MCF 10A (cell line): ENCODE measurements around the gene TSSC4. TPM values are rescaled to one million over a fixed set of nuclear protein-coding genes. Genes with fewer than 3 reads are reported as not detected.
A peak's percentile ranks its signal among the peaks of the same experiment; 100 is the strongest.

Source experiments
- BruUV-seq: library from RNA; stranded (reverse); fragments of 400-500 nt; replicated peaks from 2 replicates; lab custom pipeline; 2021; lab: Mats Ljungman, UMichigan
- CTCF ChIA-PET: fragments of 300-600 bp; sonication (Branson Sonifier 250); formaldehyde crosslinking; extraction: SDS; loops from one replicate; lab custom pipeline; 2021; ENCODE audit warnings: antibody characterized with exemption, inconsistent platforms; lab: Yijun Ruan, JAX
- POLR2A ChIA-PET: fragments of 300-600, 350-650 bp; sonication (Branson Sonifier 250); formaldehyde crosslinking; extraction: SDS; loops from one replicate; lab custom pipeline; 2020; ENCODE audit warnings: antibody characterized with exemption, inconsistent platforms; lab: Yijun Ruan, JAX
- DNase-seq: peaks from one replicate; pipeline ENCODE4 v3.0.0-alpha.2; 2018; ENCODE audit not compliant: unreplicated experiment
- H3K27ac Mint-ChIP-seq: one replicate; pipeline ENCODE4 v1.8.0; 2022; ENCODE audit warnings: mild to moderate bottlenecking, low read depth, mixed read lengths; ENCODE audit not compliant: unreplicated experiment
- H3K27me3 Mint-ChIP-seq: one replicate; pipeline ENCODE4 v1.8.0; 2022; ENCODE audit warnings: mixed read lengths; ENCODE audit not compliant: insufficient read depth, unreplicated experiment
- H3K36me3 Mint-ChIP-seq: one replicate; pipeline ENCODE4 v1.8.0; 2022; ENCODE audit warnings: mild to moderate bottlenecking, moderate library complexity, mixed read lengths; ENCODE audit not compliant: insufficient read depth, unreplicated experiment
- H3K4me1 Mint-ChIP-seq: one replicate; pipeline ENCODE4 v1.8.0; 2022; ENCODE audit warnings: mixed read lengths; ENCODE audit not compliant: insufficient read depth, unreplicated experiment
- H3K4me3 Mint-ChIP-seq: one replicate; pipeline ENCODE4 v1.8.0; 2022; ENCODE audit warnings: mild to moderate bottlenecking, moderate library complexity, mixed read lengths; ENCODE audit not compliant: unreplicated experiment
- H3K9me3 Mint-ChIP-seq: one replicate; pipeline ENCODE4 v1.8.0; 2022; ENCODE audit warnings: mixed read lengths; ENCODE audit not compliant: unreplicated experiment
- intact Hi-C: fragments of 100-400 bp; cut with micrococcal nuclease; formaldehyde crosslinking; loops from 2 replicates; pipeline ENCODE4 v1.14.1; 2022
- total RNA-seq: library from RNA; stranded (reverse); gene quantifications from 2 replicates; pipeline ENCODE4 v1.2.3, GENCODE V29; 2022
- TF ChIP-seq, protein P1 (sequence below): fragments of 200-600 bp; IDR thresholded peaks from one replicate; pipeline ENCODE4 v1.8.0; 2022; ENCODE audit warnings: antibody characterized with exemption, mild to moderate bottlenecking; ENCODE audit not compliant: unreplicated experiment

Gene TSSC4
- total RNA-seq, 1 experiment from 2014 or later, result 70.3 TPM

DNA sequence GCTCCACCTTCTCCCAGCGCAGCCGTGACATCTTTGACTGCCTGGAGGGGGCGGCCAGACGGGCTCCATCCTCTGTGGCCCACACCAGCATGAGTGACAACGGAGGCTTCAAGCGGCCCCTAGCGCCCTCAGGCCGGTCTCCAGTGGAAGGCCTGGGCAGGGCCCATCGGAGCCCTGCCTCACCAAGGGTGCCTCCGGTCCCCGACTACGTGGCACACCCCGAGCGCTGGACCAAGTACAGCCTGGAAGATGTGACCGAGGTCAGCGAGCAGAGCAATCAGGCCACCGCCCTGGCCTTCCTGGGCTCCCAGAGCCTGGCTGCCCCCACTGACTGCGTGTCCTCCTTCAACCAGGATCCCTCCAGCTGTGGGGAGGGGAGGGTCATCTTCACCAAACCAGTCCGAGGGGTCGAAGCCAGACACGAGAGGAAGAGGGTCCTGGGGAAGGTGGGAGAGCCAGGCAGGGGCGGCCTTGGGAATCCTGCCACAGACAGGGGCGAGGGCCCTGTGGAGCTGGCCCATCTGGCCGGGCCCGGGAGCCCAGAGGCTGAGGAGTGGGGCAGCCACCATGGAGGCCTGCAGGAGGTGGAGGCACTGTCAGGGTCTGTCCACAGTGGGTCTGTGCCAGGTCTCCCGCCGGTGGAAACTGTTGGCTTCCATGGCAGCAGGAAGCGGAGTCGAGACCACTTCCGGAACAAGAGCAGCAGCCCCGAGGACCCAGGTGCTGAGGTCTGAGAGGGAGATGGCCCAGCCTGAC is 2.5 kb downstream of the TSSC4 start:
- H3K27me3 Mint-ChIP-seq, result no peaks in the 10 kb centered on the region
- CTCF ChIA-PET, result interaction anchor here (0.6 to 1.9 kb wide), 5 partner anchors 17 to 749 kb away, joined by 3 to 11 read pairs (median 5); no protein-coding TSS in a partner anchor
- intact Hi-C loops, result no loop called here
- BruUV-seq, result no TSS peak
- TF ChIP-seq, protein P1, sequence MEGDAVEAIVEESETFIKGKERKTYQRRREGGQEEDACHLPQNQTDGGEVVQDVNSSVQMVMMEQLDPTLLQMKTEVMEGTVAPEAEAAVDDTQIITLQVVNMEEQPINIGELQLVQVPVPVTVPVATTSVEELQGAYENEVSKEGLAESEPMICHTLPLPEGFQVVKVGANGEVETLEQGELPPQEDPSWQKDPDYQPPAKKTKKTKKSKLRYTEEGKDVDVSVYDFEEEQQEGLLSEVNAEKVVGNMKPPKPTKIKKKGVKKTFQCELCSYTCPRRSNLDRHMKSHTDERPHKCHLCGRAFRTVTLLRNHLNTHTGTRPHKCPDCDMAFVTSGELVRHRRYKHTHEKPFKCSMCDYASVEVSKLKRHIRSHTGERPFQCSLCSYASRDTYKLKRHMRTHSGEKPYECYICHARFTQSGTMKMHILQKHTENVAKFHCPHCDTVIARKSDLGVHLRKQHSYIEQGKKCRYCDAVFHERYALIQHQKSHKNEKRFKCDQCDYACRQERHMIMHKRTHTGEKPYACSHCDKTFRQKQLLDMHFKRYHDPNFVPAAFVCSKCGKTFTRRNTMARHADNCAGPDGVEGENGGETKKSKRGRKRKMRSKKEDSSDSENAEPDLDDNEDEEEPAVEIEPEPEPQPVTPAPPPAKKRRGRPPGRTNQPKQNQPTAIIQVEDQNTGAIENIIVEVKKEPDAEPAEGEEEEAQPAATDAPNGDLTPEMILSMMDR, result no peak
- peaks cover 21% of the 10 kb centered on the region for H3K36me3 Mint-ChIP-seq
- H3K27ac Mint-ChIP-seq, result no peak overlapping the region
- DNase-seq, result no peak
- POLR2A ChIA-PET, result no interaction called here
- H3K9me3 Mint-ChIP-seq, result no peaks in the 10 kb centered on the region
- H3K4me3 Mint-ChIP-seq, result peak overlapping the region; percentile 46
- no peaks in the 10 kb centered on the region for H3K4me1 Mint-ChIP-seq

DNA sequence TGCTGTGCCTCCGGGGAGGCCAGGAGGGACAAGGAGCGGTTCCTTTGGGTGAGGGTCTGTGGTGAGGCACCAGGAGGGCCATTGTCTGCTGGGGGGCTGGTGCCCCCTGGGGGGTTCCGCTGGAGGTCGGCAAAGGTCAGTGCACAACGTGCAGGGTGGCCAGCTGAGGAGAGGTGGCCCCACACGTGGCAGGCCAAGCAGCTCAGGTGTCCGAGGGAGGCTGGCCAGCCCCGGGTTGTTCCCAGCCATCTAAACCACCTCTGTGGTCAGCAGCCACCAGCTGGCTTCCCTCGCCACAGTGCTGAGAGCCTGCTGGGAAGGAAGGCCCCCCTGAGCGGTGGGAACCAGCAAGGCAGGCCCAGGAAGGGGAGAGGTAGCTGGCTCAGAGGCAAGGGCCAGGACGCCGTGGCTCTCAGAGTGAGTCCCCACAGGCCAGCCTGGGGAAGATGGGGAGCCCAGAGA is 4.2 kb downstream of the TSSC4 start:
- H3K4me1 Mint-ChIP-seq, result no peaks in the 10 kb centered on the region
- H3K36me3 Mint-ChIP-seq, result peaks cover 19% of the 10 kb centered on the region
- no peak for DNase-seq
- ChIA-PET CTCF (interaction anchor here (2.6 kb wide), 1 partner anchor 16 kb away, joined by 8 read pairs; no protein-coding TSS in a partner anchor), POLR2A (interaction anchor here (1.0 kb wide), 1 partner anchor 27 kb away, joined by 3 read pairs; no protein-coding TSS in a partner anchor)
- TF ChIP-seq, protein P1, result no peak
- no peaks in the 10 kb centered on the region for H3K27me3 Mint-ChIP-seq
- intact Hi-C loops, result no loop called here
- H3K27ac Mint-ChIP-seq, result no peak overlapping the region
- H3K4me3 Mint-ChIP-seq, result no peak overlapping the region
- no peaks in the 10 kb centered on the region for H3K9me3 Mint-ChIP-seq
- BruUV-seq, result no TSS peak

DNA sequence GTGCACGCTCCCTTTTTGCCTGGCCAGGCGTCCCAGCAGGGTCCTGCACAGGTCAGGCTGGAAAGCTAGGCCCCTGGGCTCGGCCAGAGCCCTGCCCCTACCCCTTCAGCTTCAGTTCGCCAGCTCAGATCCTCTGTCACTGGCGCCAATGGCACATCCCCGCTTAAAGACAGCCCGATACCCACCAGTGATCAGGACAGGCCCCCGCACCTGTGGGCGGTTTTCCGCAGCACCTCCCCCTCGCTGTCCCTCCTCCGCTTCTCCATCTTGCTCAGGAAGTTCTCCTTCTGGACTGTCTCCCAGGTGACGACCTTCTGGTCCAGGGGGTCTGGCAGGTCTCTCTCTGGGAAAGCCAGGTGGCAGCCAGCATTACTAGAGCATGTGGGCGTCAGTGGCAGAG is 5.9 kb downstream of the TSSC4 start:
- TF ChIP-seq, protein P1, result no peak
- POLR2A ChIA-PET, result no interaction called here
- H3K27ac Mint-ChIP-seq, result no peak overlapping the region
- H3K9me3 Mint-ChIP-seq, result no peaks in the 10 kb centered on the region
- intact Hi-C loops, result no loop called here
- CTCF ChIA-PET, result interaction anchor here (2.6 kb wide), 1 partner anchor 14 kb away, joined by 8 read pairs; no protein-coding TSS in a partner anchor
- no peak for DNase-seq
- H3K4me1 Mint-ChIP-seq, result no peaks in the 10 kb centered on the region
- BruUV-seq, result no TSS peak
- H3K36me3 Mint-ChIP-seq, result peaks cover 10% of the 10 kb centered on the region
- H3K27me3 Mint-ChIP-seq, result no peaks in the 10 kb centered on the region
- H3K4me3 Mint-ChIP-seq, result no peak overlapping the region

DNA sequence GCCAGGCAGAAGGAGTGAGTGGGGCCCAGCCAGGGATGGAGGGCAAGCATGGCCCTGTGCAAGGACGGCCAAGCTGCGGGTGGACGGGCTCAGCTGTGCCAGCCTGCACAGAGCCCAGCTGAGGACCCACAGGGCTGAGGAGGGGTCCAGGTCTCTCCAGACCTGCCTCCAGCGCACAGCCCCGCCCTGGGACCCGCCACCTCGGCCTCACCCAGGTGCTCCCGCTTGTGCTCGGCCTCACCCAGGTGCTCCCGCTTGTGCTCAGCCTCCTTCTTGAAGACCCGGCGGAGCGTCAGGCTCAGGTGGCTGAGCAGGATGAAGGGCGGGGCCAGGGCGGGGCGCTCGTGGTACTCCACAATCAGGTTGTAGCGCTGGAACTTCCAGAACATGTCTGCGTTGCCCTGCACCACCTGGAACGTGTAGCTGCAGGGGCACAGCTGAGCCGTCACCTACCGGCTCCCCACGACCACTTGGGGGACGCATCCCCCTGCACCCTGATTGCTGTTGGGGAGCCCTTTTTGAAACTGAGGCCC is 6.4 kb downstream of the TSSC4 start:
- POLR2A ChIA-PET, result no interaction called here
- BruUV-seq, result no TSS peak
- no peaks in the 10 kb centered on the region for H3K27me3 Mint-ChIP-seq
- H3K4me3 Mint-ChIP-seq, result no peak overlapping the region
- TF ChIP-seq, protein P1, result no peak
- no peaks in the 10 kb centered on the region for H3K4me1 Mint-ChIP-seq
- intact Hi-C loops, result no loop called here
- no peak overlapping the region for H3K27ac Mint-ChIP-seq
- DNase-seq, result no peak
- peaks cover 10% of the 10 kb centered on the region for H3K36me3 Mint-ChIP-seq
- H3K9me3 Mint-ChIP-seq, result no peaks in the 10 kb centered on the region
- CTCF ChIA-PET, result interaction anchor here (1.7 to 2.6 kb wide), 2 partner anchors 14 kb away, joined by 8 to 9 read pairs; no protein-coding TSS in a partner anchor
